A549 treated with Mapracorat at 1 μM for 4 hours (cell line): Measurements from ENCODE around the gene FLT3. TPM values are rescaled to one million over a fixed set of nuclear protein-coding genes. Genes with fewer than 3 reads are reported as not detected.

Experiments used
- total RNA-seq: library from RNA; stranded (reverse); fragments of 200-300 nt; extraction: Qiagen RNA extraction; gene quantifications from 5 replicates; pipeline ENCODE4 v1.2.3, GENCODE V29; 2022

Gene FLT3
- total RNA-seq: 0.05 TPM in 2 of 5 replicates, not detected in the others

DNA sequence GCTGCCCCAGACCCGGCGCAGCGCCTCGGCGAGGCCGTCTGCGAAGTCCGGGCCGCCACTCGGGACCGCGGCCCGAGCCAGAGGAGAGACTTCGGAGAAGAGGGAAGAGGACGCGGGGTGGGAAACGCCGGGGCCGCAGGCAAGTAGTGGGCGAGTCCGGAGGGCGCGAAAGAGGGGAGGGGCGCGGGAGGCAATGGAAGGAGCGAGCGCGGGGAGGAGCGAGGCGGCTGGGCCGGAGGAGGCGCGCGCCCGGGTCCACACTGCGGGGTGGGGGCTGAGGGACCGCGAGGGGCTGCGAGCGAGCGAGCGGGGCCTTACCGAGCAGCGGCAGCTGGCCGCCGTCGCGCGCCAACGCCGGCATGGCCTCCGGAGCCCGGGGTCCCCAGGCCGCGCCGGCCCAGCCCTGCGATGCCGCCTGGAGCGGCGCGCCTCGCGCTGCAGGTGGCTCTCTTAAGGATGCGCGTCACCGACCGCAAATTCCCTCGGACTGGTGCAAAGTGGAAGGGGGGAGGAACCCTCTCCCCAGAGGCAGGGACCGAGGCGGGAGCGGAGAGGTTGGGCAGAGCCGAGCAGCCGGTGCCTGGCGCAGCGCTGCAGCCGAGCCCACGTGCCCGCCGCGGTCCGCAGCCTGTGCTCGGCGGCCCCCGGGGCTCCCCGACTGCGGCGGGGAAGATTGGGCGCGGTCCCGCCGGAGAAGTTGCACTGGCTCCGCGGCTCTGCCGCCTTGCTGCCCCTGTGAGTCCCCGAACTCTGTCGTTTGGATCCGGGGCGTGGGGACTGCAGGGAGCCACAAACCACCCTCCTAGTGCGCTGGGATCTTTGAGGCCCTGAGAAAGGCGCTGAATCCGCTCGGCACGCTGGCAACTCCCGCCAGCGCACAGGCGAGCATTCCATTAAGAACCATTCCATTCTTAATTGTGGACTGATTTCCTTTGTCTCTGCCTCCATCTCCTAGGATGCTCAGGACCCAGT, at the start of gene FLT3:
Gene FLT3, minus strand, starts transcription at position 427 of the 972 bp plus-strand sequence. Its CDS starts 66 bp downstream, at position 361.

GRCh38 chr13:28138012-28138755, 37.8 kb upstream of the FLT3 start, which contains the start of gene PAN3:
Gene PAN3, plus strand, starts transcription at chr13:28138545. Its CDS starts 113 bp downstream, at chr13:28138658.

GRCh38 chr13:27988520-27988919, 111.9 kb downstream of the FLT3 start, which contains the start of gene URAD:
Gene URAD, minus strand, starts transcription at chr13:27988693. Its CDS starts 56 bp downstream, at chr13:27988637.

GRCh38 chr13:27969082-27969865, 131.1 kb downstream of the FLT3 start, which contains the start of gene CDX2:
Gene CDX2, minus strand, starts transcription at chr13:27969315. Its CDS starts 309 bp downstream, at chr13:27969006.

Other genes with a start within 250 kb of the FLT3 start
- 0.05 to 0.12 TPM (median 0.09 TPM) in 5 replicates for gene PDX1, start 180.6 kb downstream of the FLT3 start, total RNA-seq
- 0.57 to 1.4 TPM (median 0.60 TPM) in 5 replicates for gene CDX2, start 131.3 kb downstream of the FLT3 start, total RNA-seq
- not detected in 5 replicates for gene URAD, start 111.9 kb downstream of the FLT3 start, total RNA-seq
- gene PAN3, start 38.0 kb upstream of the FLT3 start, total RNA-seq: 6.7 to 8.2 TPM (median 7.8 TPM) in 5 replicates